NCI-H2171 (cell line): ENCODE data around the gene CRELD1.

Experiments
- DNase-seq: peaks from one replicate; lab custom pipeline; 2025; lab: John Stamatoyannopoulos, UW

CRELD1 gene

GRCh38 chr3:9955611-9956352 is 22.1 kb downstream of the CRELD1 start:
- DNase-seq, result no peak

- no peak for DNase-seq
Measured at GRCh38 chr3:9957214-9957613, 23.6 kb downstream of the CRELD1 start.

- no peak for DNase-seq
Measured at GRCh38 chr3:9965200-9965875, 31.7 kb downstream of the CRELD1 start.

- DNase-seq, result no peak
Measured at GRCh38 chr3:9966841-9967240, 33.2 kb downstream of the CRELD1 start.

DNA sequence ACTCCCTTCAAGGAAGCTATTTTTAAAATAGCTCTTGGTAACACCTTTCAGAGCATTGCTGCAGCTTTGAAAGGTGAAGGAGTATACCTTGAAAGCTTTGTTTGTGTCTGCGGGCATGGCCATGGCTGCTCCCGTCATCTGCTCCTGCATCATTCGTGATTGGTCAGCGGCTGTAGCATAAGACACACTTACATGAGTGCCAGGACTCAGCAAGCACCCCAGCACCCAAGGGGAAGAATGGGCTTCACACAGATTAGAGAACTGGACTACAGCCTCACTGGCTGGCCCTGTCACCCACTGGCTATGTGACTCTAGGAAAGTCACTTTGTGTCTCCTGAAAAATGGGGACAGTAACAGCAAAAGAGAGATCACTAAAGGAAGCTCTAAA is 36.0 kb downstream of the CRELD1 start:
- no peak for DNase-seq

- no peak for DNase-seq
Measured at GRCh38 chr3:9970020-9970652, 36.5 kb downstream of the CRELD1 start.

DNA sequence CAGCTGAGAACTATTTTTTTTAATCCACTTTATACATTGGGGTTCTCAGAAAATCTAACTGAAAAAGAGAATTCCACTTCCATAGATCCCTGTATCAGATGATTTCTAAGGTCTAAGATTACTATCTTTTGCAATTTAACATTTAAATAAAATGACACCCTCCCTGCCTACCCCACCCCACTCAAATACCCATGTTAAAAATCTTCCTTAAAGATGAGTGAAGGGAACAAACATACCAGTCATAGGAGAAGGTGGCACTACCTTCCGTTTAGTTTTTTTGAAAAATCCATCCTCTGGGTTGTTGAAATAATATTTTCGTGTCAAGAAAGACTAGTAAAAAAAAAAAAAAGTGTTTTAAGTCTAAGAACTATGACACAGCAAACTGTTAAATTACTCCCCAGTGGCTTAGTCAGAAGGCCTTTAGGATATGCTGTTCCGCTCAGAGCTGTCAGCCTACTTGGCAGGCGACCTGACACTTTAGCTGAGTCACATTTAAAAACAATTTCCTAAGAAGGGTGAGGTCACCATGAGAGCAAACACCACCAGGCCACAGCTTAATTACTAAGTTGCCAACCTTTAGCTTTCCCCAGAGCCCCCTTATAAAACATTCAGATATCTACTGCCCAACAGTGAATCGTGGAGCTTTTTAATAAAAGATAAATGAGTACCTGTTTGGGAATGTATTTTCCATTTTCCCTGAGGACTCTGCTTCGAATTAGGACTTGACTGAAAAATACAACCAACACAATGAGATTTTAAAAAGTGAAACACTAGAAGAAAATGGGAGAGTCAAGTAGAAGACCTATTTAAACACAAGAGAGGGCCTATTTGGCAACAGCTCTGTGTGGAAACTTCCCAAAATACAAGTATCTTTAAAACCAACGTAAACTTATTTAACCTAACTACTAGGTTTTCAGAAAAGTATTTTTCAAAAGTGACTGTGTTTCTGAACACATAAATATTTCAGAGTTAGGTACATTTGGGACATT is 43.4 kb downstream of the CRELD1 start:
- DNase-seq, result no peak

GRCh38 chr3:9978710-9979305 is 45.2 kb downstream of the CRELD1 start:
- no peak for DNase-seq

DNA sequence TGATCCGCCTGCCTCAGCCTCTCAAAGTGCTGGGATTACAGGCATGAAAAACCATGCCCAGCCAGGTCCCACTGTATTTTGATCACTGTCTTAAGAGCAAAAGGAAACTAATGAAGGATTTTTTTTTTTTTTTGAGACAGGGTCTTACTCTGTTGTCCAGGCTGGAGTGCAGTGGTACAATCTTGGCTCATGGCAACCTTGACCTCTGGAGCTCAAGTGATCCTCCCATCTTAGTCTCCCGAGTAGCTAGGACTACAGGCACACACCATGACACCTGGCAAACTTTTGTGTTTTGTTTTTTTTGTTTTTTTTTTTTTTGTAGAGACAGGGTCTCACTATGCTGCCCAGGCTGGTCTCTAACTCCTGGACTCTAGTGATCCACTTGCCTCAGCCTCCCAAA is 46.6 kb downstream of the CRELD1 start:
- no peak for DNase-seq

DNA sequence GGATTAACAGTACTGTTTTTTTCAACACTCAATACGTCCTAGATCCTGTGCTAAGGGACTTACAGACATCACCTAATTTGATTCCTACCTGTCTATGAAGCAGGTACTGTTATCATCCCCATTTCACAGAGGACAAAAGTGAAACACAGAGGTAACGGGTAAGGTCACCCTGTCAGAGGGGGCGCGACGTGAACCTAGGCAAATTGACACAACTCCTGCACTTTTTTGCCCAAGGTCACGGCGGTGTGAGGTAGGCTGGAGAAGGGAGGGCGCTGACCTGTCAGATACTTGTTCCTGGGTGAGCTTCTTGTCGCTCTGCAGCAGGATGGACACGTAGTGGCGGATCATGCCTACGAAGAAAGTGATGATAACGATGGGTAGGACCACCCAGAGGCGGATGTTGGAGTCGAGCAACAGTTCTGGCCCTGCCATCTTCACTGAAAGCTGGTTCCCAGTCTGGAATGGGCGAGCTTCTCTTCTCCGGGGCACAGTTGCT is 52.6 kb downstream of the CRELD1 start:
- no peak for DNase-seq

- DNase-seq, result no peak
Measured at GRCh38 chr3:9994086-9994844, 60.6 kb downstream of the CRELD1 start.
